ENCODE measurements around the gene CSNK1G3.

The CSNK1G3 gene

DNA sequence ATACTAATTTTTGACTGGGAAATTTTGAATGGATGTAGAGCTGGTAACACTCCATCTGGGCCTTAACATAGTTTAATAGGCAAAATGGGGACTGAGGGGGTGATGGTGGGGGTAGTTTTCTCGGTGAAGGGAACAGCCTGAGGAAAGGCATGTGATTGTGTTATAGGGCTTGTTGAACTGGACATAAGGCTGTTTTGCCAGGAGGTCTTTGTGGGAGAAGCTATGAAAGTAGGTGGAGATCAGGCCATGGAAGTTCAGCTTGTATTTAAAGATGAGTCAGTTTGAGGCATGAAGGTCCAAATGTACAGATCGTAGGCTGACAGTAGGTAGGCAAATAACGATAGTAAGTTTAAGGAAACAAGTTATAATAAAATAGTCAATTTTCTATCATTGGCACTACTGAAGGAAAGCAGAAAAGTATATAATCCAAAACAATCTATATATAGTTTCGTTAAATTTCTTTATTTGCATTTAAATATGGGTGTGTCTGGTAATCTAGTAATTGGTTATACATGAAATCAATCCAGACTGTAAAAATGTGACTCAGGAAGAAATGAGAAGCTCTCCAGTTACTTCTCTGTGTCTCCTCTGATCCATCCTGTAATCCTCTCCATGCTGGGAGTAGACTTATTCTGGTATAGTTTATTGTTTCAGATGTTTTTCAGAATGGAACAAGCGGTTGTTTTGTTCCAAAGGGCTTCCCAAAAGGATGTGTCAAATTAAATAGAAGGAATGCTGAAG is 2.8 kb downstream of the CSNK1G3 start:
- DNase-seq = no peak

DNA sequence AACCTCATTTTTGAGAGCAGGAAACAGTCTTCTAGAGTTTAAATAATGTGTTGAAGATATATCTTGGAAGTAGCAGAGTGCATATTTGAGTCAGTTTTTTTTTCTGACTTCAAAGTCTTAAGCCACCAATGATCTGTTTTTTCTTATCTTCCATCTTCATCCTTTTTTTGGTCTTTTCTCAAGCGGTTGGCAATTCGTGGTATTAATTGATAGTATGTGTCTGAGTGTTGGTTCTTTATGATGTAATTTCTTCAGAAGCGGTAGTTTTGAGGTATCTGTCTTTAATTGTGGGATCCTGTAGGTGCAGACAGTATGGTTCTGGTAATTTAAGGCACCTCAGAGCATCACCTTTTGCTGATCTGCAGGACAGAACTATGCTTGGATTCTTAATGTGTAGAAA is 3.9 kb downstream of the CSNK1G3 start:
- no peak for DNase-seq

DNA sequence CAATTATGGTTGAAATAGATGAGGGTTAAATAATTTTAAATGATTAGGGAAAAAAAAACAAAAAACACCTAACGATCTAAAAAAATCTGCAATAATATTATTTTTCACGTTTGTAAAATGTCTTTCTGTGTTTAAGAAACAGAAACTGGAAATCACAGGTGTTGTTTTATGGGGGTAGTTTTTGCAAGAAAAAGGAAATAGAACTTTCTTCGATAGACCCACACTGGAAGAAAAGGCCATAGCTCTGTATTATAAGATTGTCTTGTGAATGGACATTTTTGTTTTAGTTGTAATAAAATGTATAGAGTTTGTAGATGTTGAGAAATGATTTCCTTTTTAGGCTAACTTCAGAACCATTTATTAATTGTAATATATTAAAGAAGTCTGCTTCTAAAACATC is 5.5 kb downstream of the CSNK1G3 start:
- DNase-seq = no peak

DNA sequence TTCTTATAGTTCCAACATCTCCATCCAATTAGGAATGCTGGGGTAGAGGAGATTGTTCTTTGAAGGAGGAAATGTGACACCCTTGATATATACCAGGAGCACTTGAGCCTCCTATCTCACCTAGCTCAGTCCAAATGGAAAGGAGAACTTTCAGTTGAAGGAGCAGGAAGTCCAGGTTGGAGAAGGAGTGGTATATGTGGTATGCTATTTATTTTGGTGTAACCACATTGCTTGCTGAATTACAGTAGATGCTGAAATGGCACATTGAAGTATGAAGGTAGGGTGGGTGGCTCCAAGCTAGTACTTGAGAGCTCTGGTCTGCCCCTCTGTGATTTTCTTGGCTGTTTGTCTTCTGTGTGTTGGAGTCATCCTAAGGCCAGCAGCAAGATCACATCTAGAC is 6.1 kb downstream of the CSNK1G3 start:
- no peak for DNase-seq

DNA sequence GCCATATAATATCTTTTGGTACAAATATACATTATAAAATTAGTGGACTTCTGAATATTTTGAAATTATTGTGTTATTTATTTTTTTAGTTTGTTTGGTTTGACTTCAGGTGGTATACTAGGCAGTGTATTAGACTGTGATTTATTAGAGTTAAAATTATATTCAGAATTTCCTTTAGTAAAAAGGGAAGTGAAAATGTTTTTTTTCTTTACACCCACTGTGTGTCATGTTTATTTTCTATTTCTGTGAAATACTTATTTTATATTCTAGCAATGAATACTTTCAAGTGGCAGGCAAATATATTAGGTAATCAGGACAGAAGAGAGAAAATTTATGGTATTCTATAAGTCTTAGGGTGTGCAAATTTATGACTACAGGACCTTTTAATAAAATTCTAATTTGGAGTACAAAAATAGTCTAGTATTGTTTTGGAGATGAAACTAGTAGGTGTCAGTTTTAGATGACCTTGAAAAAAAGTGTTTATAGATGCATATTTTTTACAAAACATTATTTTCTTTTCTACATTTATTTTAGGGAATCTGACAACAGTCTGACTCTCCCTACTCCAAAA is 8.8 kb downstream of the CSNK1G3 start:
- DNase-seq = no peak

DNA sequence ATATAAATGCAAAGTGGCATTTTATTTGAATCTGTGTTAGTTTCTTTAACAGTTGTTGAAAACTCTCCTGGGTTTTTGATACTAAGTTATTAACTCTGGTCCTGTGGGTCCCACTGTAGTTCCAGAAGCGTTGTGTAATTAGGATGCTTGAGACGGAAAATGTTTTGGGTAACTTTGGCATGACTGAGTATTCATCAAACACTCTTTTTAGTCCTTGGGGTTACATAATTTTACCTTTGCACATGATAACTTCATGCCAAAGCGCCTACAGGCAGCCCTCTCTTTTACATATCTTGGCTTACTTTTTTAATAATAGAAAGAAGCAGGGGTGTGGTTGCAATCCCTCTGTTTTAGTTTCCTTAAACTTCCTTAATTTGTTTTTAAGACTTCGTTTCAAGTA is 12.2 kb downstream of the CSNK1G3 start:
- DNase-seq = no peak

DNA sequence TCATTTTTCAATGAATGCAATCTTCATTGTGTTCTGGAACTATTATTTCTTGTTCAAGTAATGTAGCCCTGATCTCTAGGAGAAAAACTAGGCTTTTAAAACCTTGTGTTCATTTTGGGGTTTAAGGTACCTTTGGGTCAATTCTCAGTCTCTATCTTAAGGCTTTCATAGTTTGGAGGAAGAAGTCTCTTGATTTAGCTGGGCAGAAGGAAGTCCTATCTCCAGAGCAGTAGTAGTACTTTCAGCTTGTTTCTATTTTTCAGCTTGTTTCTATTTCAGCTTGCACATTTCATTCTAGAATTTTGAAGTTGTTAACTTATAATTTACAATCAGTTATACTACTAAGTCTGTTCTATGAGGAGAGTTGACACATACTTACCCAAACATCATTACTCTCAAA is 15.2 kb downstream of the CSNK1G3 start:
- DNase-seq = no peak

DNA sequence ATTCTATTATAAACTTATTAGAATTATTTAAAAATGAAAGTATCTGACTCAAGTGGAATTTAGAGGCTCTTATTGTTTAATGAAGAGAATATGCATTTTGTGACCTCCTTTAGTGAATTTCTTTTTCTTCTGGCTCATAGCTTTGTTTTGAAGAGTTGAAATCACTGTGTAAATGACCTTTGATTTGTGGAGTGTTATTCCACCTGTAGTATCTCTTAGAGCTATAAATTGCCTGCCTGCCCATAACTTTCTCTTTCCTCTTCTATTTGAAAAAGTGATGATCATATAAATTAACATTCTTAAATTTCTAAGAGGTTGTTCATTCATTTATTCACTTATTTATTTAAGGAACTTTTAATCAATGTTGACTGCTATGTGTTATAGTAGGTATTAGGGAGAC is 16.1 kb downstream of the CSNK1G3 start:
- no peak for DNase-seq

DNA sequence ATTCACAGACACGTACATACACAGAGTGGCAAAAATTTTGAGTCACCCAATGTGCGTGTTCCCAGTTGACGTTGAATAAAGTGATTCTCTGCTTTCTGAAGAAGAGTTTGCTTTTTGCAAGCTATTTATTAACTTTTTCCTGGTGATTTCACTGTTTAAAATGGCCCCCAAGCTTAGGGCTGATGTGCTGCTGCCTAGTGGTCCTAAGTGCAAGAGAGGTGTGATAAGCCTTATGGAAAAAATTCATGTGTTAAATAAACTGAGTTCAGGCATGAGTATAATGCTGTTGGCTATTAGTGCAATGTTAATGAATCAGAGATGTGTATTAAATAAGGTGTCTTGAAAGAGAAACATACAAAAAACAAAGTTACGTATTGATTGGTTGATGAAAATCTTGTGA is 16.9 kb downstream of the CSNK1G3 start:
- no peak for DNase-seq

DNA sequence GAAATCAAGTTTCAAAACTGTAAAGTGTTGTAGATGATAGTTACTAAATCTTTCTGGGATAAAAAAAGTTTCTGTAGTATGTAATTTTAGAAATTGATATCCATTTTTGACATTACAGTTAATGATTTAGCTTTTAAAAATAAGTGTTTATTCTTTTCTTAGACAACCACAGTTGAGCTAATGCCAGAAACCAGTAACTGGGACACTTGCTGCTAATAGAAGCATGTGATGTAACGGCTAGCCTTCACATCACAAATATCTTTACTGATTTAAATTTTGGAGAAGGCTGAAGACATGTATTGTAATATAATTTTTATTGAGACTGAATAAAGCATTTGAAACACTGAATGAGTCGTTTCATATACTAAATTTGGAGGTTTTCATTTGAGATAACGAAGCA is 18.8 kb downstream of the CSNK1G3 start:
- DNase-seq = no peak

DNA sequence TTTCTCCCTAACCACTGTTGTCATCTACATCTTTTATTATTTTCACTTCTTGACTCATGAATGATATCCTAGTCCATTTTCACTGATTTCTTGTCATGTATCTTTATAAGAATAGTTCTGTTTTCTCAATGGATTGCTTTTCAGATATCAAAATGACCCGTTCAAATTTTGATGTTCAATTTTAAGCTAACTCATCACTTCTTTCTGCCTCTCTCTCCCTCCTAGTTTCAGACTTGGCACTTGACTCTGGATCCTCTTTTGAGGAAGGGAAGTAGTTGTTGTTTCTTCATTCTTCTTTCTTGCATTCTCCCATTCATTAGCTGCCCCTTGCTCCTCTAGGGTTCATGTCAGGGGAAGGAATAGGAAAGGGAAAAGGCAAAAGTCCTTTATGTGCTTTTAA is 23.7 kb downstream of the CSNK1G3 start:
- DNase-seq = no peak

DNA sequence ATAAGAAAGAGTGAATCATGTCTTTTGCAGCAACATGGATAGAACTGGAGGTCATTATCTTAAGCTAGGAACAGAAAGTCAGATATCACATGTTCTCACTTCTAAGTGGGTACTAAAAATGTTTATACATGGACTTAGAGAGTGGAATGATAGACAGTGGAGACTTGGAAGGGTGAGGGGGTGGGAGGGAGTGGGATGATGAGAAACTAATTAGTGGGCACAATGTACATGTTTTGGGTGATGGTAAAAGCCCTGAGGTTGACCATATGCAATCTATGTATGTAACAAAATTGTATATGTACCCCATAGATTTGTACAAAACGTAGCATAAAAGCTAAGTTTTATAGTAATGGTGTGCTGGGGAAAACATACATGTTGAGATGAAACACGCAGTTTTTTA is 25.3 kb downstream of the CSNK1G3 start:
- DNase-seq = no peak

DNA sequence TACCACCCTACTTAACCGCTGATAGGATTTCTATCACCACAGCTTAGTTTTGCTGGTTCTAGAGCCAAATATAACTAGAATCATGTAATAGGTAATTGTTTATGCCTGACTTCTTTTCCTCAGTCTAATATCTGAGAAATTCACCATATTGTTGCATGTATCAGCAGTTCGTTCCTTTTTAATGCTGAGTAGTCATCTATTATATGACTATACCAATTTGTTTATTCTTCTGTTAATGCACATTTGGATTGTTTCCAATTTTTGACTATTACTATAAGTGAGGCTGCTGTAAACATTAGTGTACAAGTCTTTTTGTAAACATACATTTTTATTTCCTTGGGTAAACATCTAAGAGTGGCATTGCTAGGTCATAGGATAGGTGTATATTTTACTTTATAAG is 25.9 kb downstream of the CSNK1G3 start:
- DNase-seq = no peak

DNA sequence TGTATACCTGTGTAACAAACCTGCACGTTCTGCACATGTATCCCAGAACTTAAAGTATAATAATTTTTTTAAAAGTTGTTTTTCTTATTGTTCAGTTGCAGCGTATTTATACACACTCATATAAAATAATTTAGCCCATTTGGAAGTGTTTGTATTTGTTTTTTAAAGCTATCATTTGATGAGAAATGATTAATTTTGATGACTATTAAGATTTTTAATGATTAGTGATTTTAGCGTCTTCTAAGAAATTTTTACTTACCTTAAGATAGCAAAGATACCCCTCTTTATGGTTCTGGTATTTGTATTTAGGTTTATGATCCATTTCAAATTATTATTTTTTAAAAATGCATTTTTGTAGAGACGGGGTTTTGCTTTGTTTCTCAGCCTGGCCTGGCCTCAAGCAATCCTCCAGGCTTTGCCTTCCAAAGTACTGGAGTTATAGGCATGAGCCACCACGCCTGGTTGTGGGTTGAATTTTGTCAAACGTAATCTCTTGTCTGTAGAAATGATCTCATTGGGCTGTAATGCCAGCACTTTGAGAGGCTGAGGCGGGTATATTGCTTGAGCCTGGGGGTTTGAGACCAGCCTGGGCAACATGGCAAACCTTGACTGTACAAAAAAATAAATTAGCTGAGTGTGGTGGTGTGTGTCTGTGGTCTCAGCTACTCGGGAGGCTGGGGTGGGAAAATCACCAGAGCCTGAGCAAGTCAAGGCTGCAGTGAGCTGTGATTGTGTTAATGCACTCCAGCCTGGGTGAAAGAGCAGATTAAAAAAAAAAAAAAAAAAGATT is 26.9 kb downstream of the CSNK1G3 start:
- DNase-seq = no peak

DNA sequence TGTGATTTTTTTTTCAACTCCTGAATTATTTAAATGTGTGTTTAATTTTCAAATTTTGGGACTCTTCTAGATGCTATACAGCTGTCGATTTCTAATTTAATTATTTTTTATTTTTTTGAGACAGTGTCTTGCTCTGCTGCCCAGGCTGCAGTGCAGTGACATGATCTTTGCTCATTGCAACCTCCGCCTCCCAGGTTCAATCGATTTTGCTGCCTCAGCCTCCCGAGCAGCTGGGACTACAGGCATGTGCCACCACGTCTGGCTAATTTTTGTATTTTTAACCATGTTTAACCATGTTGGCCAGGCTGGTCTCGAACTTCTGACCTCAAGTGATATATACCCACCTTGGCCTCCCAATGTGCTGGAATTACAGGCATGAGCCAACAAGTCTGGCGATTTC is 28.6 kb downstream of the CSNK1G3 start:
- DNase-seq = no peak

DNA sequence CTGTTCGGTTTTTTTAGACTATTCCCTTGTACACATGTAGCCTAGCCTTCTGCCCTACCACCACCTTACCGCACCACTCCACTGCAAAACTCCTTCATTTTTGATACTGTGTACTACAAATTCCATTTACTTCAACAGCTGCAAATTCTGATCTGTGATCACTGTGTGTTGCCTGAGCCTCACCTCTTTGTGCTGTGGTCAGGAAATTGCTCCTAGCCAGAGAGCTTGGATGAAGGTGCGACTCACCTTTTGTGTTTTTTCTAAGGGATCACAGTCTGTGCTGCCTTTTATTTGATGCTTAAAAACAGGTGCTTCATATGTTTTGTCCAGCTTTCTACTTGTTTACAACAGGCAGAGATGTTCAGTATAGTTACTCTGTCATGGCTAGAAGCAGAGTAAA is 31.5 kb downstream of the CSNK1G3 start:
- no peak for DNase-seq

DNA sequence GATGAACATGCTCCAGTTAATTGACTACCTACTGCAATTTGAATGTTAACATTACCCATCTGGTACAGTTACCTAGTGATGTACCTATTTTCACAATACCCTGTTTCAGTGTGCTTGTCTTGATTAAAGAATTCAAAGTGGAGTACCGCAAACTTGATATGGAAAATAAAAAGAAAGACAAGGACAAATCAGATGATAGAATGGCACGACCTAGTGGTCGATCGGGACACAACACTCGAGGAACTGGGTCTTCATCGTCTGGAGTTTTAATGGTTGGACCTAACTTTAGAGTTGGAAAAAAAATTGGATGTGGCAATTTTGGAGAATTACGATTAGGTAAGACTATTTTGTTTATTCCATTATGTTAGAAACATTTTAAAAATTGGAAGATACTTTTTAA is 33.5 kb downstream of the CSNK1G3 start:
- DNase-seq = no peak

DNA sequence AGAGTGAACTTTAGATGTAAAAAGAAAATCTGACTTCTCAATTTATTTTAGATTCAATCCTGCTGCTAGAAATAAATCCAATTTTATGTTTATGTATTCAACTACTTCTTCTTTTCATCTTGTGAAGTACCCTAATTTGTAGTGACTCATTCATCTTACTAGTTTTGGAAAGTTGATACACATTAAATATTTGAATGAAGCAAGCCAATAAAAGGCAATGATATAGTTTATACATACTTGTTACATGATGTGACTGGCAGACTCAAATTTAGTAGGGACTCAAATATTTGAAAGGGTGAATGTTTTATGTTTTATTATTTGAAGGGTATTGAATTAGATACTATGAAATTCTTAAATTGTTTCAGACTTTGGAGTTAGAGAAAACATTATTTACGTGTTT is 34.7 kb downstream of the CSNK1G3 start:
- DNase-seq = no peak

DNA sequence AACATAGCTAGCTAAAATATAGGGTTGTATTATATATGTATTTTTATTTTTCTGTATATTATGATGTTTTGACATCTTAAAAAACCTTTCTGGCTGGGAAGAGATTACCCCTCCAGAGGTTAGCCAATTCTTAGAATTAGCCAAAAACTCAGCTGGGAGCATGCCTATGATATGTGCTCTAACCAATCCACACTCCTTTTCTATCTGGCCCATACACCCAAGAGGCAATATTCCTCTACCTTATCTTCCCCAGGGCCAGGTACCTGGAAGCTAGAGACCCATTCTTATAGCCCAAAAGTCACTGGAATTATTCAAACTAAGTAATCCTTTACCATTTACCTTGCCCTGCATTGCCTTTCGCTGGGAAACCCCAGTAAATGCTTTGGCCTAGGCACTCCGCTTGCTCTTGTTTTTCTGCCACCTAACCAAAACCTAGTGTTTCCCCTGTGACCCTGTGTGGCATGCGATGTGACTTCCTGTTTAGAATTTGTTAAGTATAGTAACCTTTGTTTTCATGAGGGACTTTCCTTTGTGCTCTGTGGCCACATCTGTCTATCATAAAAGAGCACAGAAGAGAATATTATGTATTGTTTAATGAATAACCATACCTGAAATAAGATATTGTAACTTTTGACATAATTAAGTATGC is 37.4 kb downstream of the CSNK1G3 start:
- DNase-seq = no peak

DNA sequence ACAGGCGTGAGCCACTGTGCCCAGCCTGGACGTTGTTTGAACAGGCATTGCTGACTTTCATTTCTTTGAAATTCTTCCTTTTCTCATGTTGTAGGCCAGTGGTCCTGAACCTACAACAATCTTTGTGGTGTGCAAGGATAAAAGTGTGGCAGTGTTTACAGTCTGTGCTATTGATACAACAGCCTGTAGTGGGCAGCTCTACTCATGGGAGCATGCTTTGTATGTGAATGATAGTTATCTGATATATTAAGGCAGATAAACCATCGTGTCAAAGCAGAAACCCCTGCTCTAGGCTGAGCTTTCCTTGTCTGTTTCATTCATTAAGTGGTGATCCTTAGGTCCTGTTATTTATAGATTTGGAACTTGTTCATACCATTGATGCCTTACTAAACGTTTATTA is 42.6 kb downstream of the CSNK1G3 start:
- DNase-seq = no peak

DNA sequence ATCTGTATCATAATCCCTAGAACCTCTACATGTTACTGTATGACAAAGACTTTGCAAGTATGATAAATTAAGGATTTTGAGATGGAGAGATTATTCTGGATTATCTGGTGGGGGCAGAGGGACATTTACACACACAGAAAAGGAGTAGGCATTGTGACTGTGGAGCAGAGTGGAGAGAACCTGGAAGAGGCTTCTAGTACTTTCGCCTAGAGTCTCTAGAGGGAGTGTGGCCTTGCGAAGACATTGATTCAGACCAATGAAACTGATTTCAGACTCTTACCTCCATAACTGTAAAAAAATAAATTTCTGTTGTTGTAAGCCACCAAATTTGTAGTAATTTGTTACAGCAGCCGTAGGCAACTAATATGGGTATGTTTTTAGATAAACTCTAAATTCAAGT is 45.9 kb downstream of the CSNK1G3 start:
- no peak for DNase-seq

DNA sequence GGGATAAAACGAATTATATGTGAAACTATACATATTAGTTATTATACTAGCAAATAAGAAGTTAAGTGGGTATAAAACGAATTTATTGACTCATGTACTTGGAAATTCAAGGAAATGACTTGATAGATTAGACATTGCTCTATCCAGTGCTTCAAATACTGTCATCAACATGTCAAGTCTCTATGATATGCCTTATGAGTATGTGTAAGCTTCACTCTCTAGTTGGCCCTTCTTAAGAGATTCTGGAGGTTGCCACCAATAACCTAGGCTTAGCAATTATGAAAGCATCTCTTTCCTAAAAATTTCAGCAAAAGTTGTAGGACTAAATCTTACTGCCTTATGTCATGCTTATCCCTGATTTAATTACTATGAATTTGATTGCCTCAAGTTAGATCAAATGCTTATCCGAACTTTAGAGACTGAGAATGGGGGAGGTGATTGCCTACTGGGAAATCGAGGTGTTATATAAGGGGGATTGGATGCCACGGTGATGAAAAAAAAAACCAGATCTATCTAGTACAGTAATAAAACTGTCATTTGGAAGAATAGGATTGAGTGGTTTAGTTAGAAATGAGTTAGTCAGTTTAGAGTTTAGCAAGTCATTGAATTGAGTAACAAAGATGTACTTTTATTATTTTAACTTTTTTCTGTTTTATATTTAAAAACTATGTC is 46.9 kb downstream of the CSNK1G3 start:
- DNase-seq = no peak

DNA sequence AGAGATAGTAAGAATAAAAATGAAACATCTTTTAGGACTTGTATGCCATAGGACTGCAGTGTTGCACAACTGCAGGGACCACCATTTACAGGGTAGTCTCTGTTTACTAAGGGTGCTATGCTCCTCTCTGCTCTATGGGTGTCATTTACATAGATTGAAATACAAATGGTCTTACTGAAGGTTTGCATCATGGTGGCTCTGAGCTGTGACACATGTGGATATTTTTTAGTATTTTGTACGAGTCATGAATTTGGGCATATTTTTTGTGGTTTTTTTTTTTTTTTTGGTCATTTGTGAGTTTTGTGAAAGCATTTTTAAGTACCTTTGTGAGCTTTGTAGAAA is 47.4 kb downstream of the CSNK1G3 start:
- DNase-seq = no peak

Data from NCI-H2171 treated with DMSO at 0.1 percent for 48 hours (cell line).